T-helper 1 cell treated with Interleukin-12 subunit alpha and Interleukin-12 subunit beta and Interleukin-4 antibody, amounts not matched to agents 30 ng/mL and 1 ng/mL, for 36 hours (primary cell): ENCODE results near the gene SLIT3. TPM values are rescaled to one million over a fixed set of nuclear protein-coding genes. Genes with fewer than 3 reads are reported as not detected.

Experiments
- intact Hi-C: fragments of 100-400 bp; cut with micrococcal nuclease; formaldehyde crosslinking; loops from one replicate; pipeline ENCODE4 v1.15.1; 2024
- total RNA-seq: library from RNA; stranded (reverse); gene quantifications from 2 replicates; pipeline ENCODE4 v1.2.3, GENCODE V29; 2022

The SLIT3 gene
- total RNA-seq, 1 donor from 2014 or later: not detected

DNA sequence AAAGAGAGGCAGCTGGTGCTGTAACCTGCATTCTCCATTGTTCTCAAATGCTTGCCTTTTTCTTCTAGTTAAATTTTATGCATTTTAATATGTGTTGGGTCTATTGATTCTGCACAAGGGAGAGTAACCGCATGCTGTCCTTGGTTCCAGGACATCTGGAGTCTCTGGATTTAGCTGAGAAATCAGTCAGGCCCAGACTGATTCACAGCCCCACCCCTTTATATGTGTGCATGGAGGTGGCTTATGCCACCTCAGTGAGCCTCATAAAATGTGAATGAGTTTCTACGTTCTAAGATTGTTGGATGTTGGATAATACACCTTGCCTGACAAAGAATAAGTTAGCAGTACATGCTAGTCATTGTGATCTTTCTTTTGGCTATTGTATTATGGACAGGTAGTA is 611.7 kb downstream of the SLIT3 start:
- intact Hi-C loops: loop anchor here (10.0 kb wide), 1 partner anchor 476 kb away; no protein-coding TSS in a partner anchor

- intact Hi-C loops: loop anchor here (10.0 kb wide), 1 partner anchor 478 kb away; no protein-coding TSS in a partner anchor
Measured at GRCh38 chr5:168686837-168687236, 614.1 kb downstream of the SLIT3 start.

- intact Hi-C loops: loop anchor here (10.0 kb wide), 1 partner anchor 479 kb away; no protein-coding TSS in a partner anchor
Measured at GRCh38 chr5:168685566-168685965, 615.4 kb downstream of the SLIT3 start.

- intact Hi-C loops: loop anchor here (10.0 kb wide), 1 partner anchor 481 kb away; no protein-coding TSS in a partner anchor
Measured at GRCh38 chr5:168683927-168684295, 617.0 kb downstream of the SLIT3 start.

DNA sequence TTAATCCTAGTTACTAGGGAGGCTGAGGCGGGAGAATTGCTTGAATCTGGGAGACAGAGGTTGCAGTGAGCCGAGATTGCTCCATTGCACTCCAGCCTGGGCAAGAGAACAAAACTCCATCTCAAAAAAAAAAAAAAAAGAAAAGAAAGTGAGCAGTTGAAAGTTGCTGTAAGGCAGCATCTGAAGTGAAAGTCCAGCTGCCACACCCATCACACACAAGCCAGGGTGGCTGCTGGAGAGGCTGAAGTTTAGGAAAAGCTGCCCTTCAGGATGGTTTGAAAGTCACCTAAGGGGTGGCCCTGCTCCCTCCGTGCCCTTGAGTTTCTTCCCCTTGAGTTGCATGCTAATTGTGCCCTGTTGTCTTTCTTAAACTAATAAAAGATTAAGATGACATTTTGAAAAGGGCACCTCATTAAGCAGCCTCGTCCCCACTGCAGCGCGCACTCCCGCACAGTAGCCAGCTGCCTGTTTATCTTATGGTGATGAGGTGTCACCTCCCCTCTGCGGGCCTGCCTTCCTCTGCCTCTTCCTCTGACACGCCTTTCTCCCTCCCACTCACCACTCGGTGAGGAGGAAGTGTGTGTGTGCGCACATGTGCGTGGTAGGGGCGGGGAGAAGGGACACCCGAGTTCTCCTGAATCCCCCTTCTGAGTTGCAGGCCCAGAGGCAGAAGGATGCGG is 617.6 kb downstream of the SLIT3 start:
- intact Hi-C loops: loop anchor here (10.0 kb wide), 1 partner anchor 481 kb away; no protein-coding TSS in a partner anchor

DNA sequence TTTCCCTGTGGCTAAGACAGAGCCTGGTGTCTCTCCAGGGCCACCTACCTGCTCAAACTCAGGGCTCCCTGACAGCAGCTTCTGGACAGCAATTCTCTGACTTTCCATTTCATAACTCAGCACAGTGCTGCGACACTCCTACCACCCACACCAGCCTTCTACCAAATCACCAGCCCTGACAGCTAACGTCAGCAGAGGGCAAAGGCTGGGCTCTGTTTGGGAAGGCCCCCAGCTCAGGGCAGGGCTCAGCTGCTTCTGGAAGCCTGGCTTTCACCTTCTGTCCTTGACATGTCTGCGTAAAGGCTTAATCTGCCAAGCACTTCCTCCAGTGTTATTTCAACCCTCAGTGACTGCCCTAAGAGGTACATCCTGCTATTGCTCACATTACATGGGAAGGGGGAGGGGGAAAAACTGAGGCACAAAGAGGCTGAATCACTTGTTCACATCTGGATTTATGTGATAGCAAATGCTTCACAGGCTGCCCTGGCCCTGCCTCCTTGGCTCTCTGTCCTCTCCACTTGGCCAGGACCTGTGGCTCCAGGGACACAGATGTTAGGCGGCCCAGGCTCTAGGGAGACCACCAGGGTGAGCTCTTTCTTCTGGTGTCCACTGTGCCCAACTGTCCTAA is 619.3 kb downstream of the SLIT3 start:
- intact Hi-C loops: loop anchor here (10.0 kb wide), 1 partner anchor 483 kb away; no protein-coding TSS in a partner anchor

DNA sequence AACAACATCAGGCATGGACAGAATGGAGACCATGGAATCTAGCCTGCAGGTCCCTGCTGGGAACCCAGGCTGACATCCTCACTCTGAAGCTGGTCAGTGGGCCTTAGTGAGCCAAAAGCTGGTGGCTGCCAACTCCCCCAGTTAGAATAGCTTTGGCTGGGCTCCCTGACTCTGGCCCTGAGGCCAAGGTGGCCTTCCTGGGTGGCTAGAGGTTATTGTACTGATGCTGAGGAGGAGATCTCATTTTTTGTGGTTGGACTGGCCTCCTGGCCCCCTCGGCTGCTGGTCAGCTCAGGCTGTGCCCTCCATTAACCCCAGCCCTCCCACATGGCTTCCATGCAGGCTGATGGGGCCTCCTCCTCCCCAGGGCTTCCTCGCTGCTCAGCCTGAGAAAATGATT is 620.5 kb downstream of the SLIT3 start:
- intact Hi-C loops: loop anchor here (10.0 kb wide), 1 partner anchor 484 kb away; no protein-coding TSS in a partner anchor

- intact Hi-C loops: loop anchor here (1.0 to 5.0 kb wide), 4 partner anchors 308 to 902 kb away; no protein-coding TSS in a partner anchor
Measured at GRCh38 chr5:168679515-168679920, 621.4 kb downstream of the SLIT3 start.

DNA sequence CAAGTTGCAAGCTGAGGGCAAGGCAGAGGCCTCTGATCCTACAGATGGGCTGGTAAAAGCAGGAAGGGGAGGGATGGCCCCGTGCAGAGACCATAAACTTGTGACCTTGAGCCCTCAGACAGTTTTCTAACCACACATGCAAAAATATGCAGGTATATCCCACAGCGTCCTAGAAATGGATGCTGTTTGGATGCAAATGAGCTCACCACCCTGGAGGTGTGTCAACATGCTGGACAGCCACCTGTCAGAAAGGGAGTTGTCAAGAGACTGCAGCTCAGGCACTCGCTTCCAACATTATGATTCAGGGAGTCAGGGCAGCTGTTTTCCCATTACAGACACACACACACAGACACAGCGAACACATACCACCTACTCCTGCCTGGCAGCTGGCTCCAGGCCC is 624.4 kb downstream of the SLIT3 start:
- intact Hi-C loops: loop anchor here (5.0 kb wide), 1 partner anchor 409 kb away; no protein-coding TSS in a partner anchor

DNA sequence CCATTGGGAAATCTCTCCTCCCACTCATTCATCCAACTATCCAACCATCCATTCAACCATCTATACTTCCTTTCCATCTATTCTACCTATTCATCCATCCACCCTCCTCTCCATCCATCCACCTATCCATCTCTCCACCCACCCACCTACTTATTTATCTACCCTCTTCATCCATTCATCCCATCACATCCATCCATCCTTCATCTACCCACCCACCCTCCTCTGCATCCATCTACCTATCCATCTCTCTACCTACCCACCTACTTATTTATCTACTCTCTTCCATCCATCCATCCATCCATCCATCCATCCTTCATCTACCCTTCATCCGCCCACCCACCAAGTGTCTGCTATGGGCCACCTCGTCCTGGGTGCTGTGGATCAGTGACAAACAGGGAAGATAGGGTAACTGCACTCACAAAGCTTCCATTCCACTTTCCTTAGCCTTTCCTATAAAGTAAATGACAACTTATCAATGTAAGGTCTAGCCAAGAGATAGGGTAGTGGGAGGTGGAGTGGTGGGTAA is 625.0 kb downstream of the SLIT3 start:
- intact Hi-C loops: loop anchor here (5.0 kb wide), 1 partner anchor 409 kb away; no protein-coding TSS in a partner anchor

- intact Hi-C loops: loop anchor here (5.0 kb wide), 1 partner anchor 408 kb away; no protein-coding TSS in a partner anchor
Measured at GRCh38 chr5:168674893-168675482, 626.0 kb downstream of the SLIT3 start.

- intact Hi-C loops: no loop called here
Measured at GRCh38 chr5:168672888-168673287, 628.1 kb downstream of the SLIT3 start.

- intact Hi-C loops: no loop called here
Measured at GRCh38 chr5:168672016-168672415, 628.9 kb downstream of the SLIT3 start.

GRCh38 chr5:168670881-168671575 is 629.9 kb downstream of the SLIT3 start:
- intact Hi-C loops: no loop called here

DNA sequence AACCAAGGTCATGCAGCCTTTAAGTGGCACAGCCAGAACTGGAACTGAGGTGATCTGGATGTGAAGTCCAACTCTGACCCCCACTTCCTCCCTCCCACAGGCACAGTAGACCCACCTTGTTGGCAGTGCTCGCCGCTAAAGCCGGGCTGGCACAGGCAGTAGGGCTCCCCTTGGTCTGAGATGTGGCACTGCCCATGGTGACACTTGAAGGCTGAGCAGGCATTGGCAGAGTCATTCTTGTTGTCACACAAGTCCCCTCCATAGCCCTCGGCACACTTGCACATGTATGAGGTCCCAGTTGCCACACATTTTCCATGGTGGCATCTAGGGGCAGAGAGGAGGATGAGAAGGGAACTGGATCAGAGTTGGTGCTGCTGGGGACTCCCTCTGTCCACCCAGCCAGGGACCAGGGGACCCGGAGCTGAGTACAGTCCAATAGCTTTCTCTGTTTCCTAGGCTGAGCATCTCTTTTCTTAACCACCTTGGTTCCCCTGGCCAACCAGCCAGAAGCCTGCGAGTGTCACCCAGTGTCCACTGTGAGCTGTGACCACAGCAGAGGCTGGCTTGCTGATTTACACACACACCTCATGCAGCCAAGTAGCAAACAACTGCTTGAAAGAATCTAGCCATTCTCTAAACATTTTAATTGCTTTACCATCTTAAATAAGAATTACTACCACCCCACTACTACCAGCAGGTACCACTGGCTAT is 631.1 kb downstream of the SLIT3 start:
- intact Hi-C loops: no loop called here

DNA sequence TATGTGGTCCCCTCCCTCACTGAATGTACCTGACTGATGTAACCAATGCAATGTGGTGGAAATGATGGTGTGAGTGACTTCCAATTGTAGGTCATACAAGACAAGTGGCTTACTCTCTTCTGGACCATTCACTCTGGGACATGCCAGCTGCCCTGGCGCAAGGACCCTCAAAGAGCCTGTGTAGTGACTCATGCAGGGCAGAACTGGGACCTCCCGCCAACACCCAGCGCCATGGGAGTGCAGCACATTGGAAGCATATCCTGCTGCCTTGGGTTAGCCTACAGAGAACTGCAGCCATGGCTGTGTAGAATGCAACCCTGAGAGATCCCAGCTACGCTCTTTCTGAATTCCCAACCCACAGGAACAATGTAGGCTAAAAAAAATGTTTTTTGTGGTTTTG is 631.8 kb downstream of the SLIT3 start:
- intact Hi-C loops: no loop called here

DNA sequence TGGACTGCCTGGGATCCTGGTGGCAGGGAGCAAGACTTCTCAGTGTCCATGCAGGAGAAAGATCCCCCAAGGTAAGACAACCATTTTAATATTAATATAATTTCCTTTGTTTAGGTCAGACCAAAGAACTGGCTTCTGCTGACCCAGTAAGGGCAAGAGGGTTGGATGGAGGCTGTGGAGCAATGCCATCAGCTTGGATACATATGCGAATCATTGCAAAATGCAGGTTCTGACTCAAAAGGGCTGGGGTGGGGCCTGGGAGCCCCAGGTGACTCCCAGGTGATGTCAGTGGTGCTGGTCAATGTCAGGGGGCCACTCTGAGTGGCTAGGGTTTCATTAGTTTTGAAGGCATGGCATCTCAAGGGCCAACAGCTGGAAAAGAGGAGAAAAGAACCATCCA is 632.9 kb downstream of the SLIT3 start:
- intact Hi-C loops: no loop called here

GRCh38 chr5:168667301-168667840 is 633.6 kb downstream of the SLIT3 start:
- intact Hi-C loops: no loop called here

DNA sequence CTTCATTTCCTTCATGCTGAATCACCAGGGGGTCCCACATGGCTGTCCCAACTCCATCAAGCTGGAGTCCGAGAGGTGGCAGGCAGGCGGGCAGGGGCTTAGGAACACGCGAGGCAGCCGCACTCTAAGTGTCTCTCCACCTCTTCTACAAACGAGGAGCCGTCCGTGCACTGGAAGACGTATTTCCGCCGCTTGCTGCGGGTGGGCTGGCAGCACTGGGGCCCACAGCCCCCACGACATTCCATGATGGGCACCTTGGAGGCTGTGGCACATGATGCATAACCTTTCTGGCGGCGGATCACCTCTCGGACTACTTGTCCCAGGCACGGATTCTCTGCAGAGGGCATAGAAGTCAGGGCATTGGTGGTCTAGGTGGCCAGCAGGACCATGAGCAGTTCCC is 634.6 kb downstream of the SLIT3 start:
- intact Hi-C loops: no loop called here
